GM18861 (cell line): Measurements from ENCODE around the gene NUAK1.

Experiments
- ATAC-seq: cut with Tn5 transposase; IDR thresholded peaks from one replicate; pipeline ENCODE4 v1.9.1; 2021; ENCODE audit not compliant: unreplicated experiment

NUAK1 gene

GRCh38 chr12:106066726-106067325, 71.9 kb downstream of the NUAK1 start:
- no peak for ATAC-seq

- ATAC-seq = no peak
Measured at GRCh38 chr12:106066051-106066705, 72.6 kb downstream of the NUAK1 start.

GRCh38 chr12:106065506-106065905, 73.2 kb downstream of the NUAK1 start:
- ATAC-seq = no peak

GRCh38 chr12:106064721-106065021, 74.1 kb downstream of the NUAK1 start:
- no peak for ATAC-seq

GRCh38 chr12:106063826-106064720, 74.7 kb downstream of the NUAK1 start:
- no peak for ATAC-seq

DNA sequence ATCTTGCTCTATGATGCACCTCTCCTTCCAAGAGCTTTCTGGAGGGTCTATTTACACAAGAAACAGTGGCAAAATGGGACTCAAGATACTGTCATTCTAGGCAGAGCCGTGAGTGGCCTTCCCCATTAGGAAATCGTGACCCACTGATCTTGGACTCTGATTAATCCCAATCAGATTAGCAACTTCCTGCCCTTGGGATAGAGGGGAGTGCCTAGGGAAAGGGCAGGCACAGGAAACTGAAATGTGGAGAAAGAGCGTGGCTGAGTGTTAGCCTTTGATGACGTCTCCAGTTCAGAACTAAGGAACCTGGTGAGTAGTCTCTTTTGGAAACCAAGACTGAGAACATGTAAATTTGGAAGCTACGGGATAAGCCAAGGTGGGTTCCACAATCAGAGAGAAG, 76.1 kb downstream of the NUAK1 start:
- ATAC-seq = no peak

DNA sequence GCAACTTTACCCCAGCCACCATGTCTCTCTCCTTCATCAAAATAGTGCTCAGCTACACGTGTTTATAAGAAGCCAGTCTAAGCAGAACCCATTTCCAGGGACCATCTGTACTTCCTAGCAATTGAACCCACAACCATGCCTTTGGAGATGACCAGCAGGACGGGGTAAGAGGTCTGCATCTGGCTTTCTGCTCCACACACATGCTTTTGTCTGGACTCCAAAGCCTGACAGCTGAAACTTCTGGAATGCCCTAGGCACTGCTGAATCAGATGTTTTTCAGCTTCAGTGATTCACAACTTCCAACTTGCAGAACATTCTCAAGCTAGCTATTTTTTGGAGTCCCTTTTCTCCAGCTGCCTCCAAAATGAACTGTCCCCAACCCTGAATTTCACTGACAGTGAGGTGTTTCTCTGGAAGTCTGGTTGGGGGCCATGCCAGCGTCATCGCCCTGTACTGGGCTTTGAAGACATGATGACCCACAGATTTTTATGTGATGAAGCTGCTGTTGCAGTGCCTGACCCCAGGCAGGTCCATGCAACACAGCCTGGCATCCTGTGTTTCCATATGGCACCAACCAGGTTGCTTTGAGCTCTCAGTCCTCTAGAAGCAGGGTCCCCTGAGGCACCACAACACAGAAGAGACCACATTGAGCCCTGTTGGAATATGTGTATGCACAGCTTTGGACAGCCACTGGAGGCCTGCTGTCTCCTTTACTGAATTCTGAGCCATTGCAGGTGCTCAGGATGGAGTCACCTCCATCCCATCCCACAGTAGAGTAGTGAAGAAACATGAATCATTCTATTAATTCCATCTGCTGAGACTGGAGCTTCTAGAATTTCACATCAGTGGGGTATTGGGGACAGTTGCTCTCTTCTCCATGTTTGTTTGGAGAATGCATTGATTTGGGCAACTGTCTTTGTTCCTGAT, 80.2 kb downstream of the NUAK1 start:
- ATAC-seq = no peak

- ATAC-seq = no peak
Measured at GRCh38 chr12:106054049-106054448, 84.7 kb downstream of the NUAK1 start.

- no peak for ATAC-seq
Measured at GRCh38 chr12:106051853-106052531, 86.8 kb downstream of the NUAK1 start.

GRCh38 chr12:106049546-106049945, 89.2 kb downstream of the NUAK1 start:
- ATAC-seq = no peak

- no peak for ATAC-seq
Measured at GRCh38 chr12:106049105-106049504, 89.6 kb downstream of the NUAK1 start.

DNA sequence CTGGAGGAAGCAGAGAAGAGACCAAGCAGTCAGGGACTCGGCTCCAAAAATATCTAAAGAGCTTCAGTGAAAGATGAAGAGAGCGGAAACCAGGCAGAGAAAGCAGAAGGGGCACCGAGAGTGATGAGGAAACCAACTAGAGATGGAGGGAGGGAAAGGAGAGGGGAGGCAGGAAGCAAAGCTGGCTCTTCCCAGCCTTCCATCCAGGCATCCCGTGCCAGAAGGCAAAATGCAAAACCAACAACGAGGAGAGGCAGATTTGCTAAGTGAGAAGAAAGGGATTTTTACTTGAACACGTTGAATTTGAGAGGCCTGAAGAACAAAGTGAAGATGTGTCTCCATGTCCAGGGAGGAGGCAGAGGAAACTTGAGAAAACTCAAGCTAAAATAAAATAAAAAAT, 90.1 kb downstream of the NUAK1 start:
- no peak for ATAC-seq

- ATAC-seq = no peak
Measured at GRCh38 chr12:106048016-106048415, 90.7 kb downstream of the NUAK1 start.

DNA sequence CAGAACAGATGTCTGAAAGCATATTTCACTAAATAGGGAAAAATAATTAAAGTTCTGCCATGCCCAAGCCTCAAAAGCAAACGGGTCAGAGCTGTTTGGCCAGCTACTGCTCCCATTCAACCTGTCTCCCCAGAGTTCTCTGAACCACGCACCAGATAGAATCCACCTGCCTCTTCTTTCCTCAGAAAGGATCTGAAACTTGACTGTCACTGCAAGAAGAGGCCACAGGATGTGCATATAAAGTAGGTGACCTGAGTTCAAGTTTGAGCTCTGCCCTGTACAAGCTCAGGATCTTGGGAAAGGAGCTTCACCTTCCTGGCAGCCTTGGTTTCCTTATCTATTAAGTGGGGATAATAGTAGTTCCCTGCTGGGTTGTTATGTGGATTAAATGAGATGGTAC, 91.8 kb downstream of the NUAK1 start:
- no peak for ATAC-seq

DNA sequence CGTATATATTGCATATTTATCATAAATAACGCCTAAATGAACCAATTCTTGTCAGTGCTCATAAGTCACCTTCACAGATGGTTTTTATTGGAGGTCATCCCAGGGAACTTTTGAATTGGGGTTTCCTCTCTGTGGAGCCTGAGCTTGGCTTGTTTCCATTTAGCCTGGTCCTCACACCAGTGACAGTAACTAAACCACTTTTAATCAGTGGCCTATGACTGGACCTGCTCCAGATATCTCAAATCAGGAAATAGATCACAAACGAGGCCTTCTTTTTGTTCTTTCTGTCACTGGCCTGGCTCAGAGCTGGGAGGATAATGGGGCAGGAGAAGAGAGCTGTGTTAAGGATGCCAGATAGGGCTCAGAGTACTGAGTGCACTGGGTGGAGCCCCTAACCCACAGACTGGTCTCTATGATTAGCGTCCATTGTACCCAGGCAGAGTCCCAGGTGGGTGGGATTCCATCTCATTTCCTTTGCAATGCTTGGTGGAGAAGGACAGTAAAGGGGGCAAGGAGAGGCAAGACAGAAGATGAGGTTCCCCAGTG, 92.4 kb downstream of the NUAK1 start:
- ATAC-seq = no peak

DNA sequence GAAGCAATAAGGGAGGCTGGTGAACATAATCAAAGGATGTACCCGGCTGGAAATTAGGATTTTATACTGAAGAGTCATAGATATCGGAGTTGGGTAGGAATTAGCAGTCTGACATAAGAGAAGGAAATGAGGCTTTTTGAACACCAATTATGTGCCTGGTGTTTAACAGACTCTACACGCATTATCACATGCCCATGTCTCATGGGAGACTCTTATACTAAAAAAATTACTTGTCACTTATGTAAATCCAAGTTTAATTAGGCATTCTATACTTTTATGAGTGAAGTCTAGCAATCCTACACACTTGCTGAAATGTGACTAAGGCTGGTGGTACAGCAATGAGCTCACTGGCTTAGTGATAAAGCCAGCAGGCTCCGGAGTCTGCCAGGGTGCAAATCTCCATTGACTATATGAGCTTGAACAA, 93.5 kb downstream of the NUAK1 start:
- no peak for ATAC-seq

DNA sequence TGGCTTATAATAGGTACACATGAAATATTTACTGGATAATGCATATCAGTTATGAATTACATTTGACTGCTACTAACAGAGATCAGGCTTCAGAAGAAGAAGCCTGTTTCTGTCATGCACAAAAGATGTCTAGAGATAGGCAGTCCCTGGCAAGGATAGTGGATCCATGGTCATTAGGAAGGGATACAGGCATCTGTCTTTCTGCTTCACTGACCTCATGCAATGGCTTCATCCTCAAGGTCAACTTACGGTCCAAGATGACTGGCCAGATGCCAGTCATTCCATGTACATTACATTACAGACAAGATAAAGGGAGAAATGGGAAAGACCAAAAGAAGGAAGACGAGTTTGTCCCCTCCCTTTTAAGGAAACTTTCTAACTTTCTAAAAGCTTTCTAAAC, 94.0 kb downstream of the NUAK1 start:
- no peak for ATAC-seq

- ATAC-seq = no peak
Measured at GRCh38 chr12:106042037-106042436, 96.7 kb downstream of the NUAK1 start.

GRCh38 chr12:106040521-106040920, 98.2 kb downstream of the NUAK1 start:
- ATAC-seq = no peak
